HG03565 (cell line): ENCODE measurements around the gene SMIM24.

Experiments
- ATAC-seq: cut with Tn5 transposase; IDR thresholded peaks from one replicate; pipeline ENCODE4 v1.9.1; 2021; ENCODE audit warnings: mild to moderate bottlenecking, moderate library complexity; ENCODE audit not compliant: unreplicated experiment

The SMIM24 gene

GRCh38 chr19:3476830-3477229 is 3.5 kb downstream of the SMIM24 start:
- no peak for ATAC-seq

GRCh38 chr19:3475449-3475848 is 4.9 kb downstream of the SMIM24 start:
- ATAC-seq: no peak

DNA sequence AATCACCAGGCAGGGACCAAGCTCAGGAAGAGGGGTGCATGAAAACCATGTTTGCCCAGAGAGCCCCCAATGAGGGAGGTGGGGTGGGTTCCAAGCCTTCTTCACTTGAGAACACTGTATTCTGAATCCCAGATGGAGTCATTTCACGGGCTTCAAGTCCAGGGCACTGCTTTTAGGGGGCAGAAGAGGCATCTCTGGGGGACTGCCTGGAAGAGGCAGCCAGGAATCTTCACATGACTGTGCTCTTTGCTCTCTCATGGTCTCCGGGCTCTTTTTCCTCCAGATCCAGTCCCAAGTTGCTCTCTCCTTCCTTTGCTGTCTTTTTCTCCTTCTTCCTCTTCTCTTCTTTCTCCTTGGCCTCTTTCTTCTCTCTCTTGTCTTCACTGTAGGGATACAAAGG is 5.7 kb downstream of the SMIM24 start:
- no peak for ATAC-seq

DNA sequence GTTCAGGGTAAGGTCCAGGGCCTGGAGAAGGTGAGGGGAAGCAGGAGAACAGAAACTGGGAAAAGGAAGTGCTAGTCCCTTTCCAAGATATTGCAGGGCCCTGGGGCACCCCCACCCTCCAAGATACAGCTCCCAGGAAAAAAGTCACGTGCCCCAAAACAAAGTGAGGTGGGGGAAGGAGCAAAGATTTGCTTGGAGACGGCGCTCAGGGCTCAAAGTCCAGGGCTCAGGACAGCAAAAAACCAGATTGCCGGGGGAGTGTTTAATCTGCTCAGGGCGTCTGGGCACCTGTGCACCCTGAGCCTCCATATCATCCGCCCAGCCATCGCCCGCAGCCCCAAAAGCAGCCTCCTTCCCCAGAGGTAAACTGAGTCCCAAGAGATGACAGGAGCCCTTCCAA is 6.3 kb downstream of the SMIM24 start:
- no peak for ATAC-seq

GRCh38 chr19:3471954-3472655 is 8.2 kb downstream of the SMIM24 start:
- no peak for ATAC-seq

DNA sequence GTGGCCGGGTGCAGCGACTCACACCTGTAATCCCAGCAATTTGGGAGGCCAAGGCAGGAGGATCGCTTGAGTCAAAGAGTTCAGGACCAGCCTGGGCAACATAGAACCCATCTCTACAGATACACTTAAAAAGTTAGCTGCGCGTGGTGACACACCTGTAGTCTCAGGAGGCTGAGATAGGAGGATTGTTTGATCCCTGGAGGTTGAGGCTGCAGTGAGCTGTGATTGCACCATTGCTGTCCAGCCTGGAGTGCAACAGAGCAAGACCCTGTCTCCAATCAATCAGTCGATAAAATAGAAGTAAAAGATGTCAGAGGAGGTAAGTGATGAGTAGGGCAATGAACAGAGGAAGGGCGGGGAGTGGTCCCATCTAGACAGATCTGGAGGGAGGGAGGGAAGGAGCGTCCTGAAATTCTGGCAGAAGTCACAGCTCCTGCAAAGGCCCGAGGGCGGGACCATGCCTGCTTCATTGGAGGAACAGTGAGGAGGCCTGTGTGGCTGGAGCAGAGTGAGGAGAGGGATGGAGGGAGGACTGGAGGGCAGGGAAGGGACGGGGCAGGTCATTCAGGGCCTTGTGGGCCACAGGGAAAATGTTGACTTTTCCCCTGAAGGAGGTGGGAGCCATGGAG is 9.7 kb downstream of the SMIM24 start:
- ATAC-seq: no peak

- ATAC-seq: no peak
Measured at GRCh38 chr19:3469638-3470499, 10.5 kb downstream of the SMIM24 start.

- ATAC-seq: no peak
Measured at GRCh38 chr19:3468211-3468610, 12.1 kb downstream of the SMIM24 start.

- no peak for ATAC-seq
Measured at GRCh38 chr19:3467437-3468198, 12.7 kb downstream of the SMIM24 start.

GRCh38 chr19:3466635-3467034 is 13.7 kb downstream of the SMIM24 start:
- ATAC-seq: no peak

DNA sequence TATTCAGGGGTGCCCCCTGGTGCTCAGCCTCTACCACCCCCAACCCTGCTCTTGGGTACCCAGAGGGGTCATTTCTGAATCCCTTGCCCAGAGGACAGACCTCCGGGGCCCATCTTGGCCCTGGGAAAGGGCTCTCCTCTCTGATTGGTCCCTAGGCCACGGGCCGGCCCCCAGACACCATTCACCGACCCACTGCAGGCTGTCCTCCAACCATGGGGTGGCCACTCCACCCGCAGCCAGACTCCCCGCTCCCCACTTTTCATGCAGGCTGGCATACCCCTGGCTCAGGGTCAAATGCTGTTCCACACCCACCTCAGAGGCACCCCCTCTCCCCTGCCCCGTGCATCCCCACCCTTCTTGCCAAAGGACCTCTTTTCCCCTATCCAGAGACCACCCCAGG is 14.8 kb downstream of the SMIM24 start:
- no peak for ATAC-seq

DNA sequence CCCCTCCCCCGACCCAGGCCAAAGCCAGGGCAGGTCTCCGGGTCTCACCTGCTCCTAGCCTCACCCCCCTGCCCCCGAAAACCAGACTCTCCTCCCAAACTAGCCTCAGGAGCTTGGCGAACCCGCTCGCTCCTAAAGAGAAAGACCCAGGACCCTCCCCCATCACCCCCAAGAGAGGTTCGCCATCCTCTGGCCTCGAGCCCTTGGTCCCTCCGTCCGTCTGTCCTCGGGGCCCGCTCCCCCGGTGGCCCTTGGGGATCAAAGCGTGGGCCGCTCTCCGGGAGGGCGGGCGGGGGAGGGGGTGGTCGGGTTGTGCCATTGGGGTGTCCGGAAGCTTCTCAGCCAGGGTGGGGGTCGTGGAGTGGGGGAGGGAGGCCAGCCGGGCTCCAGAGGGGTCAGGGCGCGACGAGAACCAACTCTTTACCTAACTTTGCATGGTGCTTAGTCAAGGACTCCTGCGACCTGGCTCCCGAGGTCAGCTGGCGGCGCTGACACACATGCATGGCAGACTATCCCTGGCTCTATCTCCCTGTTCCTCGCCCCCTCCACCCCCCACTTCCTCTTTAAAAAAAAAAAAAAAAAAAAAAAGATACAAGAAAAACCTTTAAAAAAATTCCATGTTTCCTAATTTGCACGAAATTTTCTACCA is 15.6 kb downstream of the SMIM24 start:
- no peak for ATAC-seq

DNA sequence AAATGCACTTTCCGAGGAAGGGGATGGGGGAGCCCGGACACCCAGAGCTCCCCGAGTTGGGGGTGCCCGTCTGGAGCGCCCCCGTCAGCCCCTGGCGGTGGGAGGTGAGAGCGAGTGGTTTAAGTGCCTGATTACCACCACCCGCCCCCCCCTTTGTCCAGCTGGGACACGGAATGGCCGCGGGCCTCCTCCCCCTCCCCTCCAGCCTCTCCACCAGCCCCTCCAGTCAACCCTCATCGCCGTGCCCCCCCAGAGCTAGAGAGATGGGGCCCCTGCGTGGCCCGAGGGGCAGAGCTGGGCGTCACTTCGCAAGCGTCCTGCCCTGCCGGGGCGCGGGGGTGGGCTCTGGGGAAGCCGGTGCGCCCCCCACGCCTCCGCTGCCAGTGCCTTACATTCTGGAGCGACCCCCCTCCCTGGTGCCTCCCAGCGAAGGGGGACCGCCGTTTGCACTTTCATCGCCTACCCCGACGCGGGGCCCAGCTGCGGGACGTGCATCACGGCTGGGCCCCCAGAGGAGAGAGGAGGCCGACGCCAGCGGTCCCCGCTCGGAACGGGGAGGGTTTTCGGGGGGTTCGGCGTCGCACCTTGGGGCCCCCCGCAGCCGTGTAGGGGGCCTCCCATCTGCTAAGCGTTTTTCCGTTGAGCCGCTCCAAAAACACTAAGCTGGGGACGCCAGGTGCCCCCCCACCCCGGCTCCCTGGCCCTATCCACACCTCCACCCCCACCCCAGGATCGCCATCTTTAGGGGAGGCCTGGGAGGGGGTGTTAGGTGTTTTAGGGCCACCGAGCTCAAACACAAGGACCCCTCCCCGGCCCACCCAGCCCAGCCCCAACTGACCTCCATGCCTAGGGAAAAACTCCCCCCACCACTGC is 16.4 kb downstream of the SMIM24 start:
- no peak for ATAC-seq

DNA sequence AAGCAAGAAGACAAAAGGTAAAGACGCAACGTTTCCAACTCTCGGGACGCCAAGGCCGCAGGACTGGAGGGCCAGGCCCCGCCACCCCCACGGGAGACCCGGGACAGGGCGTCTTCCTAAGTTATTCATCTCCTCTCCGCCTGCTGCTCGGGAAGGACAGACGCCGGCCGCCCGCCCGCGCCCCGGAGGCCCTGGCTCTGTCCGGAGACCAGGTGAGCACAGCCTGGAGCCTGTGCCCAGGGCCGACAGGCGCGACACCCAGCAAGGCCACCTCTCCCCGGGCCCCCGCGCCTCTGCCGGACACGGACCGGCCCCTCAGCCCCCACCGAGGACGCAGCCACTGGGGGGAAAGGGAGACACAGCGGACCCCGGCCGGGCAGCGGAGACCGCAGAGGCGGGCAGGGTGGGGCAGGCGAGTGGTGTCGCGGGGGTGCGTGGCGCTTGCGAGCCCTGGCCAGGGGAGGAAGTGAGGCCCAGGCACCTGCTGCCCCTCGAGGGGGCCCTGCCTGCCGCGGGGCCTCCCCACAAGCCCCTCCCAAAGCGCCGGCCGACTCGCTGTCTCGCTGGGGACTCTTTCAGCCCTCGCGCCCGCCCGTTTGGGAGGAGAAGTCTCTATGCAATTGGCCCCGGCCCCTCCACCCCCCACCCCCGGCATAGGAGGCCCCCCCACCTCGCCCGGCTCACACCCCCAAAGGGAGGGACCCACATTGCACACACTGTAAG is 17.2 kb downstream of the SMIM24 start:
- no peak for ATAC-seq

DNA sequence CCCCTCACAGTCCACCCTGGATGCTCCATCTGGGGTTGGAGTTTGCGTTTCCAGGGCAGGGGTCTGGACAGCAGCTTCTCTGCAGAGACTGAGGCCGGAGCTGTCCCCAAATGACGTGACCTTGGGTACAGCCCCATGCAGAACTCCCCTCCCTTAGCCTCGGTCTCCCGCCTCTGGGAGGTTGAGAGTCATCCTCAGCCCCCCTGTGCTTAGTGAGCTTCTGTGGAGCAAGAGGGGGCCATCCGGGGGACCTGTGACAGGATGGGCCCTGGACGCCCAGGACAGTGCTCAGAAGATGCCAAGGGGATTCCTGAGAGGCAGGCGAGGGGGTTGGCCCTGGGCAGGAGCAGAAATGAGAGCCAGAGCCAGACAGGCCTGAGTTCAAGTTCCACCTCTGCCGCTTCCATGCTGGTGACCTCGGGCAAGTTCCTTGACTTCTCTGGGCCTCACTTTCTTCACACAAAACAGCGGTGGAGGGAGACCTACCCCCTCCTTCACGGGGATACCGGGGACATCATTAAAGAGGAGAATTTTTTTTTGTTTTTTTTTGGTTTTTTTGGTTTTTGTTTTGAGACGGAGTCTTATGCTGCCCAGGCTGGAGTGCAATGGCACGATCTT is 20.3 kb downstream of the SMIM24 start:
- ATAC-seq: no peak

DNA sequence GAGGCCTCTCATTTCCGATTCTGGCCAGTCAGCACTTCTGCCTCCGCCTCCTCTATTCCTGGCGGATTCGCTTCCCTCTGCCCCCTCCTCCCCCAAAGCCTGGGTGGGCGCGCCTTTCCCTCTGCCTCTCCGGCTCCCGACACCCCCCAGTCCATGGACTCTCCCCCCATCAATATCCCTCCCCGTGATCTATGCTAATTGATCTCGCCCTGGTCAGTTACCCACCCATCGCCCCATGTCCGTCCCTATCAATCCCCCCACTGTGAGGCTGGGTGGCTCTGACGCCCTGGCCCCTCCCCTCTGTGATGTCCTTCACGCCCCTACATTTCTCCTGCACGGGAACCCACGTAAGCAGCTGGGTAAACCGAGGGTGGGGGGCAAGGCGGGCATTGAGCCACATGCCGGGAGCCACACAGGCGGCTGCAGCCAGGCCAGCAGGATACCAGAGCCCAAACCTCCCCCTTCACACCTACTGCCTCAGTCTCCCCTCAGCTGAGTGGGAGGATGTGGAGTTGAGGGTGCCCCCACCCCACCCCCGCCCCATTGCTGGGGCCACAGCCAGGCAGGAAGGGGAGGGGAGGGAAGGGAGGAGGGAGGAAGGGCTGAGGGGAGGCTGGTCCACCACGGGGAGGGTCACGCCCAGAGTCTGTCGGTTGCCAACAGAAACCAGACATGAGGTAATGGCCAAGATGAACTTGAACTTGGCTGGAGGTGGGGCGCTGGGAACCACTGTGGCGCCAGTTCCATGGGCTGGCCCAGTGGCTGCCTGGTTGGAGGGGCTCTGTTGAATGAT is 21.0 kb downstream of the SMIM24 start:
- ATAC-seq: no peak

- ATAC-seq: no peak
Measured at GRCh38 chr19:3458229-3459088, 21.9 kb downstream of the SMIM24 start.
